ENCODE measurements around the gene RPTOR. TPM values are rescaled to one million over a fixed set of nuclear protein-coding genes. Genes with fewer than 3 reads are reported as not detected.

Gene RPTOR
- polyA plus RNA-seq, 1 of the 3 experiments (the other 2 are of a cell fraction): 14.9 TPM

DNA sequence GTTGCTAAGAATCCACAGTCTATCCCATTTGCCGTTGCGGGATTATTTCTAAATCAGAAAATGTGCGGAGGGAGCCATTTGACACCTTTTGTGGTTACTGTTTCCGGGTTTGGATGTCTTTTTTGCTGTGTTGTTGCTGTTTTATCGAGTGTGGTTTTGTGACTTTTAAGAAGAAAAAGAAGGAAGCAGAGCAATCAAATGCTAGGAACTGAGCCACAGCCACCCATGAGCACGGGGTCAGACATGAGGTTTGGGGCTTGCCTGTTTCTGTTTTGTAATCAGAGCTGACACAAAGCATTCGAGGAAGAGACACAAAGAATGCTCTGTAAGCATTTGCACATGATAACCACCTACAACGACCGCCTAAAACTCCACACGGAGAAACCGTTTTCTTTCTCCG is 393.9 kb downstream of the RPTOR start:
- no peaks in the 10 kb centered on the region for H3K27me3 ChIP-seq (ENCODE audit: insufficient read depth)
- H4K20me1 ChIP-seq (ENCODE audit: insufficient read depth): no peaks in the 10 kb centered on the region
- H2AFZ ChIP-seq (ENCODE audit: low read depth): no peak overlapping the region
- H3K27ac ChIP-seq (ENCODE audit: low read depth in 2 of 2, low read length in 1 of 2): no peak overlapping the region
- no peaks in the 10 kb centered on the region for H3F3A ChIP-seq (replicated peaks; ENCODE audit: insufficient read depth)
- H3K4me2 ChIP-seq: no peak overlapping the region
- H3K4me3 ChIP-seq (ENCODE audit: low read depth in 2 of 2, low read length in 1 of 2): no peak overlapping the region
- peaks cover 8 to 24% of the 10 kb centered on the region in 2 experiments for H3K36me3 ChIP-seq (replicated peaks in 1 of 2; ENCODE audit: control insufficient read depth in 1 of 2, insufficient read depth in 2 of 2, low read length in 1 of 2)
- H3K9me2 ChIP-seq: no peaks in the 10 kb centered on the region
- ChIA-PET CTCF (interaction anchor here (1.1 to 2.7 kb wide), 3 partner anchors 11 to 511 kb away, joined by 7 to 9 read pairs (median 9); no protein-coding TSS in a partner anchor), POLR2A (no interaction called here)
- WGBS (ENCODE audit: low lambda C conversion rate): 87% methylated on average over 12 of the region's 12 CpGs
- TF ChIP-seq ELF1 (IDR thresholded peaks at IDR 0.05): no peak
- no peak for TF ChIP-seq RCOR1 (IDR thresholded peaks at IDR 0.05; ENCODE audit: low read length)
- TF ChIP-seq MEF2A (IDR thresholded peaks at IDR 0.05; ENCODE audit: borderline replicate concordance, low read depth): no peak
- no peaks in the 10 kb centered on the region; a peak in 1 of 4 replicates for H3K4me1 ChIP-seq (ENCODE audit: control insufficient read depth in 1 of 2, insufficient read depth in 2 of 2, low read depth in 1 of 2, low read length in 1 of 2)
- H3K79me2 ChIP-seq (ENCODE audit: insufficient read depth): no peaks in the 10 kb centered on the region
- DNase-seq: no peak
- no peak overlapping the region for H3K9ac ChIP-seq
- H3K9me3 ChIP-seq: no peaks in the 10 kb centered on the region

DNA sequence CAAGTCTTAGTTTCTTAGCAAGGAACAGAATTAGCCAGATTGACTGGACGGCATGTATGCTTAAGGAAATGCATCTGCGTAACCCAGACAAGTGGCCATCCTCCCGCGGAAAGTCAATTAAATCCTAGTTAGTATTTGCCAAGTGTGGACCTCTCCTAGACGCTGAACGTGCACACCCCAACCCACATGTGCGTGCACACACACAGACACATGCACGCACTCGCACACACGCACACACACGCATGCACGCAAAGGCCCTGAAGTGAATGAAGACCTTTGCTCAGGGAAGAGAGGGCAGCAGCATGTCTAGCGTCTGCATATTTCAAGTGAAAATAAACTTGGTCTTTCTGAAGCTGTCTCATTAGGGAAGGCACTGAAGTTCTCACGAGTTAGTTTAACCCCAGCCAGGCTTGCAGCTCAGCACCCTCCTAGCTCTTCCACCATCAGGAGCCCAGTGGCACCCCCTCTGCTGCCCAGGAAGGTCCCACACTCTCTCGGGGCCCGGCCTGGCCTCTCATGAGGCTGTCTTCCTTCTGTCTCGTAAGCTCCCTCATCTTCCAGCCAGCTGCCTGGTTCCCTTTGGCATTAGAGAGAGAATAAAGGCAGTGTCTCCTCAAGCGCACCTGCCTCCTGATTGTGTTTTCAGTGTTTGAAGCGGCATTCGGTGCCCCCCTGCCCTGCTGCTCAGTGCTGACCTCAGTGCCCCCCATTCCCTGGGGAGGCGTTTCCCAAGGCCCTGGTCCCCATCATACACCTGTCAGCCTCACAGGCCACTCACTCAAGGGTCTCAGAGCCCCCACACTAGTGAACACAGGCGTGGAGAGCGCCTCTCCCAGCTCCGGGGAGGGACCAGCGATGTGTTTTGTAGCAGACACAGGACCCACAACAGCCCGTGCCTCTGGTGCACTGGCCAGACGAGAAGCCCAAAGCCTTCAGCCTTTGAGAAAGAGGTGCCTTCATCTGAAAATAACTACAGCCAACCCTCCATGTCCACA is 394.8 kb downstream of the RPTOR start:
- Histone ChIP-seq H3K27ac (ENCODE audit: low read depth in 2 of 2, low read length in 1 of 2) (no peak overlapping the region), H4K20me1 (ENCODE audit: insufficient read depth) (no peaks in the 10 kb centered on the region), H3K9me2 (no peaks in the 10 kb centered on the region), H3K9me3 (no peaks in the 10 kb centered on the region), H3K36me3 (replicated peaks in 1 of 2; ENCODE audit: control insufficient read depth in 1 of 2, insufficient read depth in 2 of 2, low read length in 1 of 2) (peaks cover 8 to 24% of the 10 kb centered on the region in 2 experiments), H2AFZ (ENCODE audit: low read depth) (no peak overlapping the region), H3F3A (replicated peaks; ENCODE audit: insufficient read depth) (no peaks in the 10 kb centered on the region), H3K4me1 (ENCODE audit: control insufficient read depth in 1 of 2, insufficient read depth in 2 of 2, low read depth in 1 of 2, low read length in 1 of 2) (no peaks in the 10 kb centered on the region; a peak in 1 of 4 replicates), H3K4me3 (ENCODE audit: low read depth in 2 of 2, low read length in 1 of 2) (no peak overlapping the region), H3K27me3 (ENCODE audit: insufficient read depth) (no peaks in the 10 kb centered on the region), H3K9ac (no peak overlapping the region), H3K79me2 (ENCODE audit: insufficient read depth) (no peaks in the 10 kb centered on the region), H3K4me2 (no peak overlapping the region)
- ChIA-PET CTCF (interaction anchor here (1.0 kb wide), 1 partner anchor 364 kb away, joined by 3 read pairs; no protein-coding TSS in a partner anchor), POLR2A (no interaction called here)
- DNase-seq: no peak
- 92% methylated on average over 27 of the region's 27 CpGs for WGBS (ENCODE audit: low lambda C conversion rate)
- TF ChIP-seq NFIC (IDR thresholded peaks at IDR 0.05; ENCODE audit: borderline replicate concordance) (no peak), RXRA (IDR thresholded peaks at IDR 0.05; ENCODE audit: borderline replicate concordance, low read depth) (no peak), CHD2 (IDR thresholded peaks at IDR 0.05; ENCODE audit: low read length, partially characterized antibody) (no peak), MEF2A (IDR thresholded peaks at IDR 0.05; ENCODE audit: borderline replicate concordance, low read depth) (no peak), EZH2phosphoT487 (IDR thresholded peaks at IDR 0.05; ENCODE audit: borderline replicate concordance, low read depth) (no peak), FOSL2 (IDR thresholded peaks at IDR 0.05; ENCODE audit: borderline replicate concordance, low read depth) (no peak), GATA2 (CRISPR knock-in tag; IDR thresholded peaks at IDR 0.05) (no peak), SIN3A (IDR thresholded peaks at IDR 0.05; ENCODE audit: borderline replicate concordance, low read depth, low read length) (no peak), RFX5 (IDR thresholded peaks at IDR 0.05; ENCODE audit: low read length) (no peak), FOXJ3 (CRISPR knock-in tag; IDR thresholded peaks at IDR 0.05) (no peak)
- TF ChIP-seq, protein P1, sequence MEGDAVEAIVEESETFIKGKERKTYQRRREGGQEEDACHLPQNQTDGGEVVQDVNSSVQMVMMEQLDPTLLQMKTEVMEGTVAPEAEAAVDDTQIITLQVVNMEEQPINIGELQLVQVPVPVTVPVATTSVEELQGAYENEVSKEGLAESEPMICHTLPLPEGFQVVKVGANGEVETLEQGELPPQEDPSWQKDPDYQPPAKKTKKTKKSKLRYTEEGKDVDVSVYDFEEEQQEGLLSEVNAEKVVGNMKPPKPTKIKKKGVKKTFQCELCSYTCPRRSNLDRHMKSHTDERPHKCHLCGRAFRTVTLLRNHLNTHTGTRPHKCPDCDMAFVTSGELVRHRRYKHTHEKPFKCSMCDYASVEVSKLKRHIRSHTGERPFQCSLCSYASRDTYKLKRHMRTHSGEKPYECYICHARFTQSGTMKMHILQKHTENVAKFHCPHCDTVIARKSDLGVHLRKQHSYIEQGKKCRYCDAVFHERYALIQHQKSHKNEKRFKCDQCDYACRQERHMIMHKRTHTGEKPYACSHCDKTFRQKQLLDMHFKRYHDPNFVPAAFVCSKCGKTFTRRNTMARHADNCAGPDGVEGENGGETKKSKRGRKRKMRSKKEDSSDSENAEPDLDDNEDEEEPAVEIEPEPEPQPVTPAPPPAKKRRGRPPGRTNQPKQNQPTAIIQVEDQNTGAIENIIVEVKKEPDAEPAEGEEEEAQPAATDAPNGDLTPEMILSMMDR (IDR thresholded peaks at IDR 0.05): no peak
- TF ChIP-seq, protein P2, sequence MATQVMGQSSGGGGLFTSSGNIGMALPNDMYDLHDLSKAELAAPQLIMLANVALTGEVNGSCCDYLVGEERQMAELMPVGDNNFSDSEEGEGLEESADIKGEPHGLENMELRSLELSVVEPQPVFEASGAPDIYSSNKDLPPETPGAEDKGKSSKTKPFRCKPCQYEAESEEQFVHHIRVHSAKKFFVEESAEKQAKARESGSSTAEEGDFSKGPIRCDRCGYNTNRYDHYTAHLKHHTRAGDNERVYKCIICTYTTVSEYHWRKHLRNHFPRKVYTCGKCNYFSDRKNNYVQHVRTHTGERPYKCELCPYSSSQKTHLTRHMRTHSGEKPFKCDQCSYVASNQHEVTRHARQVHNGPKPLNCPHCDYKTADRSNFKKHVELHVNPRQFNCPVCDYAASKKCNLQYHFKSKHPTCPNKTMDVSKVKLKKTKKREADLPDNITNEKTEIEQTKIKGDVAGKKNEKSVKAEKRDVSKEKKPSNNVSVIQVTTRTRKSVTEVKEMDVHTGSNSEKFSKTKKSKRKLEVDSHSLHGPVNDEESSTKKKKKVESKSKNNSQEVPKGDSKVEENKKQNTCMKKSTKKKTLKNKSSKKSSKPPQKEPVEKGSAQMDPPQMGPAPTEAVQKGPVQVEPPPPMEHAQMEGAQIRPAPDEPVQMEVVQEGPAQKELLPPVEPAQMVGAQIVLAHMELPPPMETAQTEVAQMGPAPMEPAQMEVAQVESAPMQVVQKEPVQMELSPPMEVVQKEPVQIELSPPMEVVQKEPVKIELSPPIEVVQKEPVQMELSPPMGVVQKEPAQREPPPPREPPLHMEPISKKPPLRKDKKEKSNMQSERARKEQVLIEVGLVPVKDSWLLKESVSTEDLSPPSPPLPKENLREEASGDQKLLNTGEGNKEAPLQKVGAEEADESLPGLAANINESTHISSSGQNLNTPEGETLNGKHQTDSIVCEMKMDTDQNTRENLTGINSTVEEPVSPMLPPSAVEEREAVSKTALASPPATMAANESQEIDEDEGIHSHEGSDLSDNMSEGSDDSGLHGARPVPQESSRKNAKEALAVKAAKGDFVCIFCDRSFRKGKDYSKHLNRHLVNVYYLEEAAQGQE (IDR thresholded peaks at IDR 0.05; ENCODE audit: low read depth, low read length): no peak
- TF ChIP-seq, protein P3, sequence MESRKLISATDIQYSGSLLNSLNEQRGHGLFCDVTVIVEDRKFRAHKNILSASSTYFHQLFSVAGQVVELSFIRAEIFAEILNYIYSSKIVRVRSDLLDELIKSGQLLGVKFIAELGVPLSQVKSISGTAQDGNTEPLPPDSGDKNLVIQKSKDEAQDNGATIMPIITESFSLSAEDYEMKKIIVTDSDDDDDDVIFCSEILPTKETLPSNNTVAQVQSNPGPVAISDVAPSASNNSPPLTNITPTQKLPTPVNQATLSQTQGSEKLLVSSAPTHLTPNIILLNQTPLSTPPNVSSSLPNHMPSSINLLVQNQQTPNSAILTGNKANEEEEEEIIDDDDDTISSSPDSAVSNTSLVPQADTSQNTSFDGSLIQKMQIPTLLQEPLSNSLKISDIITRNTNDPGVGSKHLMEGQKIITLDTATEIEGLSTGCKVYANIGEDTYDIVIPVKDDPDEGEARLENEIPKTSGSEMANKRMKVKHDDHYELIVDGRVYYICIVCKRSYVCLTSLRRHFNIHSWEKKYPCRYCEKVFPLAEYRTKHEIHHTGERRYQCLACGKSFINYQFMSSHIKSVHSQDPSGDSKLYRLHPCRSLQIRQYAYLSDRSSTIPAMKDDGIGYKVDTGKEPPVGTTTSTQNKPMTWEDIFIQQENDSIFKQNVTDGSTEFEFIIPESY (IDR thresholded peaks at IDR 0.05; ENCODE audit: borderline replicate concordance, low read depth): no peak
- TF ChIP-seq, protein P4, sequence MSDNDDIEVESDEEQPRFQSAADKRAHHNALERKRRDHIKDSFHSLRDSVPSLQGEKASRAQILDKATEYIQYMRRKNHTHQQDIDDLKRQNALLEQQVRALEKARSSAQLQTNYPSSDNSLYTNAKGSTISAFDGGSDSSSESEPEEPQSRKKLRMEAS (IDR thresholded peaks at IDR 0.05; ENCODE audit: low read depth): no peak
